Measurements from ENCODE around the gene ABCF2.

The ABCF2 gene

GRCh38 chr7:151189038-151189437 lies 38.0 kb downstream of the ABCF2 start:
- H3K27me3 ChIP-seq (ENCODE audit: control insufficient read depth in 1 of 2, insufficient read depth in 2 of 2, low read length in 2 of 2) = peaks cover 3 to 4% of the 10 kb centered on the region in 2 donors
- no peak overlapping the region for H3K9ac ChIP-seq (ENCODE audit: low read length in 2 of 2)
- no peak overlapping the region for H3K27ac ChIP-seq (ENCODE audit: low read length)
- H3K4me1 ChIP-seq (ENCODE audit: control insufficient read depth, insufficient read depth, low read length) = no peaks in the 10 kb centered on the region
- H3K9me3 ChIP-seq (ENCODE audit: control insufficient read depth in 2 of 2, low read length in 2 of 2) = no peaks in the 10 kb centered on the region
- no peaks in the 10 kb centered on the region for H3K36me3 ChIP-seq (ENCODE audit: control insufficient read depth in 2 of 2, insufficient read depth in 2 of 2, low read length in 2 of 2)
- no peak overlapping the region for H3K4me3 ChIP-seq (ENCODE audit: low read length in 2 of 2)

- H3K4me3 ChIP-seq (ENCODE audit: low read length in 2 of 2) = no peak overlapping the region
- no peak overlapping the region for H3K9ac ChIP-seq (ENCODE audit: low read length in 2 of 2)
- H3K27me3 ChIP-seq (ENCODE audit: control insufficient read depth in 1 of 2, insufficient read depth in 2 of 2, low read length in 2 of 2) = peaks cover 2 to 4% of the 10 kb centered on the region in 2 donors
- H3K4me1 ChIP-seq (ENCODE audit: control insufficient read depth, insufficient read depth, low read length) = no peaks in the 10 kb centered on the region
- no peaks in the 10 kb centered on the region for H3K9me3 ChIP-seq (ENCODE audit: control insufficient read depth in 2 of 2, low read length in 2 of 2)
- no peak overlapping the region for H3K27ac ChIP-seq (ENCODE audit: low read length)
- no peaks in the 10 kb centered on the region for H3K36me3 ChIP-seq (ENCODE audit: control insufficient read depth in 2 of 2, insufficient read depth in 2 of 2, low read length in 2 of 2)
Measured at GRCh38 chr7:151188252-151188542, 38.8 kb downstream of the ABCF2 start.

GRCh38 chr7:151187409-151188251 lies 39.4 kb downstream of the ABCF2 start:
- Histone ChIP-seq H3K4me1 (ENCODE audit: control insufficient read depth, insufficient read depth, low read length) (no peaks in the 10 kb centered on the region), H3K9me3 (ENCODE audit: control insufficient read depth in 2 of 2, low read length in 2 of 2) (no peaks in the 10 kb centered on the region), H3K27me3 (ENCODE audit: control insufficient read depth in 1 of 2, insufficient read depth in 2 of 2, low read length in 2 of 2) (peaks cover 2 to 4% of the 10 kb centered on the region in 2 donors), H3K4me3 (ENCODE audit: low read length in 2 of 2) (no peak overlapping the region), H3K36me3 (ENCODE audit: control insufficient read depth in 2 of 2, insufficient read depth in 2 of 2, low read length in 2 of 2) (no peaks in the 10 kb centered on the region), H3K27ac (ENCODE audit: low read length) (no peak overlapping the region), H3K9ac (ENCODE audit: low read length in 2 of 2) (no peak overlapping the region)

DNA sequence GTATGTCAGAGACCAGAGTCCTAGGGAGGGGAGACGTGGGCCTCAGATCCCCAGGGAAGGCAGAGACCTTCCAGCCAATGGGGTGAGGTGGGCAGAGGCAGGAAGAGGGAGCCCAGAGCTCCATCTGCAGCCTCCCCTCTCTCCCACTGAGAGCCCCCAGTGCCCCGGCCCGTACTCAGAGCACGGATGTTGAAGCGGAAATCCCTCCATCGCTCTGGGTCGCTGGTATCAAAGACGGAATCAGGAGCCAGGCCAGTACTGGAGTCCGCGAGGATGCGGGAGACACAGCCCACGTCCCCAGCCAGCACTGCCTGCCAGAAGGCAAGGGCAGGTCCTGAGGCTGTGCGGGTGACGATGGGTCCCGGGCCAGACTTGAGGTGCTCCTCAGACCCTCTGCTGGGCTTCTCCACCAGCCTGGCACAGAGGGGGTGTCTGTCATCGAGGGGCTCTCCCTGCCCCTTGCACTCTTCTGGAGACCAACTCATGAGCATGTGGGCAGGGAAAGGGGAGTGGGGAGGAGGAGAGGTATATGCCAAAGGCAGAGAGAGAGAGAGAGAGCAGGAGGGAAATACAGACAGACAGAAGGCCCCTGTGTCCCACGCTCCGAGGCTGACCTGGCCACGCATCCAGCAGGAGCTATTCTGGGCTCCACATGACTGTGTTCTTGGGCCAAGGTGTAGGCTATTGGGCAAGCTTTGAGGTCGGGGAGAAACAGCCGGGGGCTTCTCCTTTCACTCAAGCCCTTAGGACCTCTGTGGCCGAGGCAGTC lies 40.2 kb downstream of the ABCF2 start, which contains the start of gene ASB10:
Gene ASB10, minus strand, starts transcription at position 611 of the 769 bp plus-strand sequence. Its CDS starts 120 bp downstream, at position 491.
- no peaks in the 10 kb centered on the region for H3K4me1 ChIP-seq (ENCODE audit: control insufficient read depth, insufficient read depth, low read length)
- no peaks in the 10 kb centered on the region for H3K9me3 ChIP-seq (ENCODE audit: control insufficient read depth in 2 of 2, low read length in 2 of 2)
- H3K36me3 ChIP-seq (ENCODE audit: control insufficient read depth in 2 of 2, insufficient read depth in 2 of 2, low read length in 2 of 2) = no peaks in the 10 kb centered on the region
- no peak within 1 kb of the TSS for H3K9ac ChIP-seq (ENCODE audit: low read length in 2 of 2)
- H3K27me3 ChIP-seq (ENCODE audit: control insufficient read depth in 1 of 2, insufficient read depth in 2 of 2, low read length in 2 of 2) = peaks cover 4 to 6% of the 10 kb centered on the region in 2 donors
- no peak within 1 kb of the TSS for H3K27ac ChIP-seq (ENCODE audit: low read length)
- H3K4me3 ChIP-seq (ENCODE audit: low read length in 2 of 2) = no peak within 1 kb of the TSS

DNA sequence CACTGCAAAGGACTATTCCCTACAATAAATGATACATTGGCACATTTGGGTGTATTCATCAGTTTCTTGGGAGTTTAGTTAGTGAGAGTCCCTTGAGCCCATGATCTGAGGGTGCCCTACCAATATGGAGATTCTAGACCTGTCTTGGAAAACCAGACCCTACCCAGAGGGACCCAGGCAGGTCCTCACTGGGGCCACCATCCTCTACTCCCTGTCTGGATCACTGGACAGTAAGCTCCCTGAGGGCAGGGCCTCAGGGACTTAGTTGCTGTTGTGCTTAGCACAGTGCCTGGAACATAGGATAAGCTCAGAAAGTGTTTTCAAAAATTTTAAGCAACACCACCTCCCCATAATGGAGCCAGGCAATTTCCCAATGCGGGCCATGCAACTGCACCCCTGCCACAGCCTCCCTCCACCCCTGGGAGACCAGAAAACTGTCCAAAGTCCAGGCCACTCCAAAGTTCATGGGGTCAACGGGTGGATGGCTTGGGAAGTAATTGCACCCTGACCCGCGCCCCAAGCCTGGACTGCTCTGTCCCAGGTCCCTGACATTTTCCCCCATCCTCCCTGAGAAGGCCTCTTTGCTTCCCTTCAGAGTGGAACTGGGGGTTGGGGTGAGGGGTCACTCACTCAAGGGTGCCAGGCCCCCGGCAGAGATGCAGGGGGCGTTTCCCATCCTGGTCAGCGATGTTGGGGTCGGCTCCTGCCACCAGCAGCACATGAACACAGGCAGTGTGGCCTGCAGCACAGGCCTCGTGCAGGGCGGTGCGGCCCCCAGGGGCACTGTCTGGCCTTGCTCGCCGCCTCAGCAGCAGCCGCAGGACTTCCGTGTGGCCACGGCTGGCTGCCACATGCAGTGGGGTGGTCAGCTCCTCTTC lies 41.0 kb downstream of the ABCF2 start:
- H3K36me3 ChIP-seq (ENCODE audit: control insufficient read depth in 2 of 2, insufficient read depth in 2 of 2, low read length in 2 of 2) = no peaks in the 10 kb centered on the region
- H3K4me1 ChIP-seq (ENCODE audit: control insufficient read depth, insufficient read depth, low read length) = no peaks in the 10 kb centered on the region
- no peak overlapping the region for H3K27ac ChIP-seq (ENCODE audit: low read length)
- H3K9ac ChIP-seq (ENCODE audit: low read length in 2 of 2) = no peak overlapping the region
- H3K9me3 ChIP-seq (ENCODE audit: control insufficient read depth in 2 of 2, low read length in 2 of 2) = no peaks in the 10 kb centered on the region
- peaks cover 4 to 6% of the 10 kb centered on the region in 2 donors for H3K27me3 ChIP-seq (ENCODE audit: control insufficient read depth in 1 of 2, insufficient read depth in 2 of 2, low read length in 2 of 2)
- no peak overlapping the region for H3K4me3 ChIP-seq (ENCODE audit: low read length in 2 of 2)

DNA sequence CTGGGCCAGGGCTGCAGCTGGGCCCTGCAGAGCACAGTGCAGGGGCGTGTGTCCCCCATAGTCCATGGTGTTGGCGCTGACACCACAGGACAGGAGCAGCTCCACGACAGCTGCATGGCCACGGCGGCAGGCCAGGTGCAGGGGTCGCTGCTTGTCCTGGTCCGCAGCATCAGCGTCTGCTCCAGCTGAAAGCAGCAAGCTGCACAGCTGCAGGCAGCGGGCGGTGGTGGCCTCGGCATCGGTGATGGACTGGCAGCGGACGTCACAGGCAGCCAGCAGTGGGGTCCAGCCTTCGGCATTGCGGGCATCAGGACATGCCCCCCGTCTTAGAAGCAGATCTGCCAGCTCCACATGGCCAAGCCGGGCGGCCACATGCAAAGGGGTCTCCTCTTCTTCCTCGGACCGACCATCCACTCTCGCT lies 46.0 kb downstream of the ABCF2 start:
- H3K9ac ChIP-seq (ENCODE audit: low read length in 2 of 2) = no peak overlapping the region
- no peak overlapping the region for H3K4me3 ChIP-seq (ENCODE audit: low read length in 2 of 2)
- H3K9me3 ChIP-seq (ENCODE audit: control insufficient read depth in 2 of 2, low read length in 2 of 2) = no peaks in the 10 kb centered on the region
- no peak overlapping the region for H3K27ac ChIP-seq (ENCODE audit: low read length)
- H3K4me1 ChIP-seq (ENCODE audit: control insufficient read depth, insufficient read depth, low read length) = no peaks in the 10 kb centered on the region
- peaks cover 10 to 14% of the 10 kb centered on the region in 2 donors for H3K27me3 ChIP-seq (ENCODE audit: control insufficient read depth in 1 of 2, insufficient read depth in 2 of 2, low read length in 2 of 2)
- no peaks in the 10 kb centered on the region for H3K36me3 ChIP-seq (ENCODE audit: control insufficient read depth in 2 of 2, insufficient read depth in 2 of 2, low read length in 2 of 2)

- Histone ChIP-seq H3K9ac (ENCODE audit: low read length in 2 of 2) (no peak overlapping the region), H3K27ac (ENCODE audit: low read length) (no peak overlapping the region), H3K9me3 (ENCODE audit: control insufficient read depth in 2 of 2, low read length in 2 of 2) (no peaks in the 10 kb centered on the region), H3K4me1 (ENCODE audit: control insufficient read depth, insufficient read depth, low read length) (no peaks in the 10 kb centered on the region), H3K4me3 (ENCODE audit: low read length in 2 of 2) (no peak overlapping the region), H3K36me3 (ENCODE audit: control insufficient read depth in 2 of 2, insufficient read depth in 2 of 2, low read length in 2 of 2) (no peaks in the 10 kb centered on the region), H3K27me3 (ENCODE audit: control insufficient read depth in 1 of 2, insufficient read depth in 2 of 2, low read length in 2 of 2) (peaks cover 7 to 20% of the 10 kb centered on the region in 2 donors)
Measured at GRCh38 chr7:151179946-151180345, 47.1 kb downstream of the ABCF2 start.

DNA sequence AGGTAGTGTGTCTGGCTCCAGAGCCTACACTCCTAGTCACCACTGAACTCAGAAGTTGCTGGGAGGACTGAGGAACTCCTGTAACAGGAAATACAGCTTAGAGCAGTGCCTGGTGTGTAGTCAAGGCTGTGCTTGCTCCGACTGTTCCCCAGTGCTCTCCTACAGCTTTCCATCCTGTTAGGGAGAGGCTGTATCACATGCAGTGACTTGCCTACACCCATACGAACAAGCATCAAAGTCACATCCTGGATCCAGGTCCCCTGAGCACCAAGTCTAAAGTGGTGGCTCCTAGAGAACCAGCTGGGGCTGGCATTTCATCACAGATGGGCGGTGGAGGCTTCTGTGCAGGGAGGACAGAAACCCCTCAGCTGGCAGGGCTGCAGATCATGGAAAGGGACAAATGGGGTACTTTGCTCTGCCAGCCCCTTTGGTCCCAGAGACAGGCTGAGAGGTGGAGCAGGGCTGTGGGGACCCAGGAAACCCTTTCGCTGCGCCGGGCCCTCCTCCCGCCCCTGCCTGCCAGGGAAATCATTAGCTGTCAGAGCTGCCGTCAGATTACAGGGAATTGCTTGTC lies 47.6 kb downstream of the ABCF2 start:
- Histone ChIP-seq H3K4me3 (ENCODE audit: low read length in 2 of 2) (no peak overlapping the region), H3K9me3 (ENCODE audit: control insufficient read depth in 2 of 2, low read length in 2 of 2) (no peaks in the 10 kb centered on the region), H3K36me3 (ENCODE audit: control insufficient read depth in 2 of 2, insufficient read depth in 2 of 2, low read length in 2 of 2) (no peaks in the 10 kb centered on the region), H3K27me3 (ENCODE audit: control insufficient read depth in 1 of 2, insufficient read depth in 2 of 2, low read length in 2 of 2) (peaks cover 12 to 22% of the 10 kb centered on the region in 2 donors), H3K9ac (ENCODE audit: low read length in 2 of 2) (no peak overlapping the region), H3K4me1 (ENCODE audit: control insufficient read depth, insufficient read depth, low read length) (no peaks in the 10 kb centered on the region), H3K27ac (ENCODE audit: low read length) (no peak overlapping the region)

- no peak overlapping the region for H3K4me3 ChIP-seq (ENCODE audit: low read length in 2 of 2)
- H3K27ac ChIP-seq (ENCODE audit: low read length) = no peak overlapping the region
- no peaks in the 10 kb centered on the region for H3K4me1 ChIP-seq (ENCODE audit: control insufficient read depth, insufficient read depth, low read length)
- no peaks in the 10 kb centered on the region for H3K36me3 ChIP-seq (ENCODE audit: control insufficient read depth in 2 of 2, insufficient read depth in 2 of 2, low read length in 2 of 2)
- H3K27me3 ChIP-seq (ENCODE audit: control insufficient read depth in 1 of 2, insufficient read depth in 2 of 2, low read length in 2 of 2) = peaks cover 18 to 22% of the 10 kb centered on the region in 2 donors
- H3K9ac ChIP-seq (ENCODE audit: low read length in 2 of 2) = no peak overlapping the region
- H3K9me3 ChIP-seq (ENCODE audit: control insufficient read depth in 2 of 2, low read length in 2 of 2) = no peaks in the 10 kb centered on the region
Measured at GRCh38 chr7:151178831-151179230, 48.2 kb downstream of the ABCF2 start.

DNA sequence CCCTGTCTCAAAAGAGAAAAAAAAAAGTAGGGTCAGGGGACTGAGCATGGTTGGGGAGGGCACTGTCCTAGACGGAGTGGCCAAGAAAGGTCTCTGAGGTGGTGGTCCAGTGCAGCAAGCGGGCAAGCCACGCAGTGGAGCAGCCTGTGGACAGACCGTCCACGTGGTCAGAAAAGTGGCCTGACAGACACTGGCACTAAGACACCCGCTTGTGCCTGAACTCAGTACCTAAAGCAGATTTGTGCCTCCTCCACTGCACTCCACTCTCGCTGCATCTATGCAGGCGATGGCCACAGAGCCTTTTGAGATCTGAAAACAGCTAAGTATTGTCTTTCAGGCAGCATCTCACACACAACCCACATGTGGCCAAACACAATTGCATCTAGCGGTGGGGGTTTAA lies 48.8 kb downstream of the ABCF2 start:
- H3K4me1 ChIP-seq (ENCODE audit: control insufficient read depth, insufficient read depth, low read length) = no peaks in the 10 kb centered on the region
- no peak overlapping the region for H3K27ac ChIP-seq (ENCODE audit: low read length)
- H3K27me3 ChIP-seq (ENCODE audit: control insufficient read depth in 1 of 2, insufficient read depth in 2 of 2, low read length in 2 of 2) = peaks cover 22 to 27% of the 10 kb centered on the region in 2 donors
- H3K9ac ChIP-seq (ENCODE audit: low read length in 2 of 2) = no peak overlapping the region
- no peaks in the 10 kb centered on the region for H3K9me3 ChIP-seq (ENCODE audit: control insufficient read depth in 2 of 2, low read length in 2 of 2)
- no peak overlapping the region for H3K4me3 ChIP-seq (ENCODE audit: low read length in 2 of 2)
- H3K36me3 ChIP-seq (ENCODE audit: control insufficient read depth in 2 of 2, insufficient read depth in 2 of 2, low read length in 2 of 2) = no peaks in the 10 kb centered on the region

Data from stomach smooth muscle (tissue), 2 donors.